HL-60 (cell line): Measurements from ENCODE around the gene GCNT1.

Experiments
- DNase-seq, 2 experiments: peaks; one replicate each; pipeline ENCODE4 v3.0.0-alpha.2; 2010 to 2020; ENCODE audit warnings: low read depth in 1 of 2, low spot score in 1 of 2
- H3K27ac ChIP-seq: fragments of 250-450 bp; sonication (Bioruptor Pico); replicated peaks from 2 replicates; pipeline ENCODE4 v1.5.1; 2020; ENCODE audit warnings: mild to moderate bottlenecking, moderate library complexity
- H3K27me3 ChIP-seq: fragments of 250-450 bp; sonication (Bioruptor Pico); 2 replicates; pipeline ENCODE4 v1.5.1; 2021; ENCODE audit warnings: mild to moderate bottlenecking, moderate library complexity; ENCODE audit not compliant: insufficient read depth, poor library complexity, severe bottlenecking
- H3K4me3 ChIP-seq: replicated peaks from 2 replicates; pipeline ENCODE4 v1.5.1; 2011; ENCODE audit warnings: mild to moderate bottlenecking, control low read depth, low read length; ENCODE audit not compliant: insufficient read depth
- GABPA ChIP-seq: IDR thresholded peaks from 2 replicates; pipeline ENCODE4 v1.6.1; 2012; ENCODE audit warnings: low read depth
- POLR2AphosphoS5 ChIP-seq: IDR thresholded peaks from 2 replicates; pipeline ENCODE4 v1.6.1; 2012; ENCODE audit warnings: low read depth
- SPI1 ChIP-seq: IDR thresholded peaks from 2 replicates; pipeline ENCODE4 v1.6.1; 2012; ENCODE audit warnings: low read depth, mild to moderate bottlenecking, borderline replicate concordance
- TF ChIP-seq, protein P1 (sequence below): IDR thresholded peaks from 2 replicates; pipeline ENCODE4 v1.6.1; 2012; ENCODE audit warnings: low read depth; ENCODE audit not compliant: insufficient replicate concordance
- TF ChIP-seq, protein P2 (sequence below): IDR thresholded peaks from one replicate; pipeline ENCODE4 v1.5.1; 2011; ENCODE audit warnings: low read length, control low read depth, inconsistent platforms; ENCODE audit not compliant: insufficient read depth

The GCNT1 gene

DNA sequence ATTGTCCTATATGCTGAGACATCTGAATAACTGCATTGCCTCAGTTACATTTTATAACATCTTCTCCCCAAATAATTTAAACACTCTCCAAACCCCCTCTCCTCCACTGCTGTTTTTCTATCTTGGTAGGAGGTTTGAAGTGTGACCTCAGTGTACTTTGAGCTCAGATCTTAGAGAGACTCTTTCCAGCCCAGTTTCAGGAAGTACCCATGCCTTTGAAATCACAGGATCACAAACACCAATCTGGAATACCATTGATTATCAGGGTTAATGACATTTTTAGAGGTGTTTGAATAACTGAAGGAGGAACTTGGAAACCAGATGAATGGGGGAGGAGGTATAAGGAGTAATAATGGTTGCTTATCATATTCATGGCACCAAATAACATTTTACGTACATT, 93.2 kb downstream of the GCNT1 start:
- Histone ChIP-seq H3K27ac (no peak overlapping the region), H3K27me3 (no peaks in the 10 kb centered on the region), H3K4me3 (no peak overlapping the region)
- TF ChIP-seq SPI1 = no peak
- TF ChIP-seq, protein P1, sequence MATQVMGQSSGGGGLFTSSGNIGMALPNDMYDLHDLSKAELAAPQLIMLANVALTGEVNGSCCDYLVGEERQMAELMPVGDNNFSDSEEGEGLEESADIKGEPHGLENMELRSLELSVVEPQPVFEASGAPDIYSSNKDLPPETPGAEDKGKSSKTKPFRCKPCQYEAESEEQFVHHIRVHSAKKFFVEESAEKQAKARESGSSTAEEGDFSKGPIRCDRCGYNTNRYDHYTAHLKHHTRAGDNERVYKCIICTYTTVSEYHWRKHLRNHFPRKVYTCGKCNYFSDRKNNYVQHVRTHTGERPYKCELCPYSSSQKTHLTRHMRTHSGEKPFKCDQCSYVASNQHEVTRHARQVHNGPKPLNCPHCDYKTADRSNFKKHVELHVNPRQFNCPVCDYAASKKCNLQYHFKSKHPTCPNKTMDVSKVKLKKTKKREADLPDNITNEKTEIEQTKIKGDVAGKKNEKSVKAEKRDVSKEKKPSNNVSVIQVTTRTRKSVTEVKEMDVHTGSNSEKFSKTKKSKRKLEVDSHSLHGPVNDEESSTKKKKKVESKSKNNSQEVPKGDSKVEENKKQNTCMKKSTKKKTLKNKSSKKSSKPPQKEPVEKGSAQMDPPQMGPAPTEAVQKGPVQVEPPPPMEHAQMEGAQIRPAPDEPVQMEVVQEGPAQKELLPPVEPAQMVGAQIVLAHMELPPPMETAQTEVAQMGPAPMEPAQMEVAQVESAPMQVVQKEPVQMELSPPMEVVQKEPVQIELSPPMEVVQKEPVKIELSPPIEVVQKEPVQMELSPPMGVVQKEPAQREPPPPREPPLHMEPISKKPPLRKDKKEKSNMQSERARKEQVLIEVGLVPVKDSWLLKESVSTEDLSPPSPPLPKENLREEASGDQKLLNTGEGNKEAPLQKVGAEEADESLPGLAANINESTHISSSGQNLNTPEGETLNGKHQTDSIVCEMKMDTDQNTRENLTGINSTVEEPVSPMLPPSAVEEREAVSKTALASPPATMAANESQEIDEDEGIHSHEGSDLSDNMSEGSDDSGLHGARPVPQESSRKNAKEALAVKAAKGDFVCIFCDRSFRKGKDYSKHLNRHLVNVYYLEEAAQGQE = no peak
- TF ChIP-seq POLR2AphosphoS5 = no peak
- TF ChIP-seq, protein P2, sequence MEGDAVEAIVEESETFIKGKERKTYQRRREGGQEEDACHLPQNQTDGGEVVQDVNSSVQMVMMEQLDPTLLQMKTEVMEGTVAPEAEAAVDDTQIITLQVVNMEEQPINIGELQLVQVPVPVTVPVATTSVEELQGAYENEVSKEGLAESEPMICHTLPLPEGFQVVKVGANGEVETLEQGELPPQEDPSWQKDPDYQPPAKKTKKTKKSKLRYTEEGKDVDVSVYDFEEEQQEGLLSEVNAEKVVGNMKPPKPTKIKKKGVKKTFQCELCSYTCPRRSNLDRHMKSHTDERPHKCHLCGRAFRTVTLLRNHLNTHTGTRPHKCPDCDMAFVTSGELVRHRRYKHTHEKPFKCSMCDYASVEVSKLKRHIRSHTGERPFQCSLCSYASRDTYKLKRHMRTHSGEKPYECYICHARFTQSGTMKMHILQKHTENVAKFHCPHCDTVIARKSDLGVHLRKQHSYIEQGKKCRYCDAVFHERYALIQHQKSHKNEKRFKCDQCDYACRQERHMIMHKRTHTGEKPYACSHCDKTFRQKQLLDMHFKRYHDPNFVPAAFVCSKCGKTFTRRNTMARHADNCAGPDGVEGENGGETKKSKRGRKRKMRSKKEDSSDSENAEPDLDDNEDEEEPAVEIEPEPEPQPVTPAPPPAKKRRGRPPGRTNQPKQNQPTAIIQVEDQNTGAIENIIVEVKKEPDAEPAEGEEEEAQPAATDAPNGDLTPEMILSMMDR = no peak
- no peak for TF ChIP-seq GABPA
- no peak for DNase-seq

DNA sequence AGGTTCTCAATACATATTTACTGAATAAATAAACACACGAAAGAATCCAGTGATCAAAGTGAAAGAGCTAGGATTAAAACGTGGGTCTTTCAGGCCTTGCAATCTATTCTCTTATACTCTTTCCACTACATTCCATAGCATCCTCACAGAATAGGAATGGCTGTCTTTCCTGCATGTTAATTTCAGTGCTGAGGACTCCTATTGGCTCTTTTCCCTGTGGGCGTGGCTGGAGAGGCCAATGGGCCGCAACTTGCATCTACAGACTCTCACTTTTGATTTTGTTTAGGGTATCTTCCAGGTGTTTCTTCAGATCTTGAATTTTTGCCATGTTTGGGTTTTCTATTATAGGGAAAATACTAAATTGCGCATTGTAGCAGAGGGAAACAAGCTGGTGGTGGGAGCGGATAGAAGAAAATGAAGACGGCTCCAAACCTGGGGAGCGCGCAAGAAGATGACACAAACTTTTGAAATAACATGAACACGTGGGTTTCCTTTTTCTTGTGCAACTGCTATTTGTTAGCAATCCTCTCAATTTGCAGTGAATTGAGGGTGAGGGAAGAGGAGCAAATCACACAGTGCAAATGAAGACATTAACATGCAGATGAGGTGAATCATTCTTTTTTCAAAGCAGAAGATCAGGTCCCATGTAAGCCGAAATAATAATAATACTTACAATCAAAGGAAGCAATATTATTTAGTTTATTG, 93.9 kb downstream of the GCNT1 start:
- TF ChIP-seq SPI1 = no peak
- TF ChIP-seq POLR2AphosphoS5 = no peak
- TF ChIP-seq, protein P2 = no peak
- no peak for TF ChIP-seq GABPA
- TF ChIP-seq, protein P1 = no peak
- no peak overlapping the region for H3K4me3 ChIP-seq
- no peaks in the 10 kb centered on the region for H3K27me3 ChIP-seq
- DNase-seq = peak; percentile 8 to 38
- no peak overlapping the region for H3K27ac ChIP-seq

DNA sequence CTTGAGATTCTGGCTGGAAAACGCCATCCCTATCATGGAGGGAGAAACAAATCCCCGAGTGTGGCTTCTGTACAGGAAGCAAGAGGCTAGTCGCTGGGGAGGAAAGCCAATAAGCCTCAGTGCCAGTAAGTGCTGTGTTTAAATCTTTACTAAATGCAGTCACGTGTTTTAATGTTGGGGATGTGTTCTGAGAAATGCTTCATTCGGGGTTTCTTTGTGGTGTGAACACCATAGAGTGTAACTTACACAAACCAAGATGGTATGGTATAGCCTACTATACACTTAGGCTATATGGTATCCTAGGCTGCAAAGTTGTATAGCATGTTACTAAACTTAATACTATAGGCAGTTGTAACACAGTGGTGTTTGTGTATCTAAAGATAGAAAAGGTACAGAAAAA, 94.7 kb downstream of the GCNT1 start:
- no peak for DNase-seq
- TF ChIP-seq POLR2AphosphoS5 (no peak), SPI1 (no peak), GABPA (no peak)
- TF ChIP-seq, protein P2 = no peak
- TF ChIP-seq, protein P1 = no peak
- no peak overlapping the region for H3K27ac ChIP-seq
- H3K4me3 ChIP-seq = no peak overlapping the region
- H3K27me3 ChIP-seq = no peaks in the 10 kb centered on the region
